GM10266 (cell line): ENCODE measurements around the gene PPP2R2B.

Experiments used
- DNase-seq: peaks from one replicate; pipeline ENCODE4 v3.0.0; 2012; ENCODE audit errors: extremely low spot score
- TF ChIP-seq, protein P1 (sequence below): IDR thresholded peaks from 2 replicates; pipeline ENCODE4 v1.5.1; 2012; ENCODE audit warnings: mild to moderate bottlenecking, low read depth; ENCODE audit not compliant: control insufficient read depth, insufficient read depth; ENCODE audit errors: missing control alignments

Gene PPP2R2B

DNA sequence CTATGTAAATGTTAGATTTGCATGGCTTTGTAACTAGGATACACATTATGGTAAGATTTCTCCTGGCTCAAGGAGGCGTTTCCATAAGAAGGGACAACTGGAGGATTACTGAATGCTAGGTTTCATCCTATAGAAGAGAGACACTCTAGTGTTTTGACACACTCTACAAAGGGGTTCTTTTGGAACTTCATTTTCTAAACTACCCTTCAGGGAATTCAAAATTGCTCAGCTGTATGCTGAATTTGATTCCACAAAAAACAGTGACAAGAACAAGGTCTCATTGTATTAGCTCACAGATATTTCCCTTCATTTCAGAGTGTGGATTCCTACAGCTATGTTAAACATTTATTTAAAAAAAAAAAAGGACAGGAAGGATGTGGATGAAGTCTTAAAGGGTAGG is 151.7 kb downstream of the PPP2R2B start:
- no peak for DNase-seq
- TF ChIP-seq, protein P1, sequence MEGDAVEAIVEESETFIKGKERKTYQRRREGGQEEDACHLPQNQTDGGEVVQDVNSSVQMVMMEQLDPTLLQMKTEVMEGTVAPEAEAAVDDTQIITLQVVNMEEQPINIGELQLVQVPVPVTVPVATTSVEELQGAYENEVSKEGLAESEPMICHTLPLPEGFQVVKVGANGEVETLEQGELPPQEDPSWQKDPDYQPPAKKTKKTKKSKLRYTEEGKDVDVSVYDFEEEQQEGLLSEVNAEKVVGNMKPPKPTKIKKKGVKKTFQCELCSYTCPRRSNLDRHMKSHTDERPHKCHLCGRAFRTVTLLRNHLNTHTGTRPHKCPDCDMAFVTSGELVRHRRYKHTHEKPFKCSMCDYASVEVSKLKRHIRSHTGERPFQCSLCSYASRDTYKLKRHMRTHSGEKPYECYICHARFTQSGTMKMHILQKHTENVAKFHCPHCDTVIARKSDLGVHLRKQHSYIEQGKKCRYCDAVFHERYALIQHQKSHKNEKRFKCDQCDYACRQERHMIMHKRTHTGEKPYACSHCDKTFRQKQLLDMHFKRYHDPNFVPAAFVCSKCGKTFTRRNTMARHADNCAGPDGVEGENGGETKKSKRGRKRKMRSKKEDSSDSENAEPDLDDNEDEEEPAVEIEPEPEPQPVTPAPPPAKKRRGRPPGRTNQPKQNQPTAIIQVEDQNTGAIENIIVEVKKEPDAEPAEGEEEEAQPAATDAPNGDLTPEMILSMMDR, result no peak

DNA sequence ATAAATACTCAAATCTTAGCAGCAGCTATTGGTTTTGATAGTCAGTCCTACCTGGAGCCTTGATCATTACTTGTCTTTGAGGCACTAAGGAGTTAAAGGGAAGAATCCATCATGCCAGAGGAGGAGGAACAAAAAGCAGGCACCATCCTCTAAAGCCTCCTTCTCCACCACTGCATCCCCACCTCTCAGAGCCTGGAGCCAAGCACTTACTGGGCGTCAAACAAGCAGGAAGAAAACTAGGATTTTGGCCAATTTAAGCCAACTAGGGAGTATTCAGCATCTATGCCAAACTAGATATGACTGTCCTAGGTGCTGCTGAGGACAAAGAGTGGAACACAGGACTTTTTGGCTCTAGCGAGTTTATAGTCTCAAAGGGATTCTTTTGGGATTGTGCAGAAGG is 152.5 kb downstream of the PPP2R2B start:
- DNase-seq, result no peak

DNA sequence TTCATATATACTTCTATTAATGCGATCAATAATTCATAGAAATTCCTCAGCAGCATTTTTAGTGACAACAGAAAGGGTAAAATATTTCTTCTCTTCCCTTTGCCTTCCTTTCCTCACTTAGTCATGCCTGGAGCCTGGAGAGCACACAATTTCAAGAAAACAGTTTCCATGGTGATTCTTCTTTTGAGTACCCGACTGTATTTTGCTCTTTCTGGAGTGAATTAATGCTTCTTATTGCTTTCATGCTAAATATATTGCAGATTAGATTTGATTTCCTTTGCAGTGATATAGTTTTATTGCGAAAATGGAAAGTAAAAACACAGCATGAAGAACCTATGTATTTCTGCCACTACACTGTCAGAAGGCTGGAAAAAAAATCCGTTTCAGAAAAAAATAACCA is 153.5 kb downstream of the PPP2R2B start:
- DNase-seq, result no peak
- TF ChIP-seq, protein P1, result no peak

More for the DNA sequence above, 152.5 kb downstream of the PPP2R2B start:
- TF ChIP-seq, protein P1, result no peak

DNA sequence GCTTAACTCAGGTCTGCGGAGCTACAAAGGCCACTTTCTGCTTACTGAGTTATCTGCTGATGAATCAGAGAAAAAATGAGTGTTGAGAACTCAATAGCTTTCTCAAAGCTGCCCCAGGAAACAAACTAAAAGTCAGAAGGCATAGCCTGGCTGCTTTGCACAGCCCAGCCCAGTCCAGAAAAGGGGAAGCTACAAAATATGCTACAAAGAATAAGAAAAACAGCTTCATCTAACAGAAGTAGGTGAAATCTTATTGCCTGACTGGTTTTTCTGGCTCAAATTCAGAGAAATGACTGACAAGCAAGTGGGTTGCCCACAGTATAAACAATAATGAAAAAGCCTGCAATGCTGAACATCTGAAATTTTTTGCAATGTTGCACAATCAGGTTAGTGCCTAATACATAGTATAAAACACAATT is 156.2 kb downstream of the PPP2R2B start:
- no peak for DNase-seq
- TF ChIP-seq, protein P1, result no peak

DNA sequence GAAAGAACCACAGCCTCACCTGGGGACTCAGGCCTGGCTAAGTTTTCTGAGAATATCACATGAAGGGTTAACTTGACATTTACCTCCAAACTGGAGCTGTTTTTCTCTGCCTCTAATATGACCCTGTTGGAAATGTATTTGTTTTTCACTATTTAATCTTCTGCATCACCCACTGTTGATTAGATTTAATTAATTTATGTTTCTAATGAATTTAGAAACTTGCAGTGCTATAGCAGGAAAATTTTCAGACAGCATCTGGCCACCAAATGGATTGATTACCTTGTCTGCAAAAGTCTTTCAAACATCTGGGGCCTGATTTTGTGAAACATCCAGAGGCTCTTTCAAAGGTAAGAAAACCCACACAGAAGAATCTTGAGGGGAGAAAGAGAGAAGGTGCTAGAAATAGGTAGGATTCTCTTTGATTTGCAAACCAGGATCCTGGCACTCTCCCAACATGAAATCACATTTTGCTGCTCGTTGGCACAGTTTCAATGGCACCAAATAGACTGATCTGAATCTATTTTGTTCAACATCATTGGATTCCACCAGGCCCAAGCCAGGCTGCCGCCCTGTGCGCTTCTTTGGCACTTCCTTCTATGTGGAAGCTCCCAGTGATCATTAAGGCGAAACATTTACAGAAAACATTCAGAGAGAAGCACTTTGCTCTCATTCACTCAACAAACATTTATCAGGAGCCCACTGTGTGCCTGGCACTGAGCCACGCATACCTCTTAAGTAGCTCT is 157.3 kb downstream of the PPP2R2B start:
- DNase-seq, result no peak
- TF ChIP-seq, protein P1, result no peak

DNA sequence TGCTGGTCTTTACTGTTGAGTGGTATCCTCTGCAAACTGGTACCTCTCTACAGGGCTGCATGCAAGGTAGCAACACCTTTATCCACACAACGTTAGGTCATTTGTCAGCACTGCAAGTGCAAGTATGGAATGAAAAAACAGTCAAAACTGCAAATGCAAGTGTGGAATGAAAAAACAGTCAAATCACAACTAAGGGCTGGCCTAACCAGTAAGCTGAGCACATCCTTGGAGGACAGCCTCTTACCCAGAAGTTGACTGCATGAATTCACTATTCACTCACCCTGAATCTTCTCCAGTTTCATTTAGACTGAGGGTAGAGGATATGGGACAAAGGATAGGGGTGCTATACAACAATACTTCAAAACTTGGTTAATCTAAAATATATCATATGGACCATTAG is 158.4 kb downstream of the PPP2R2B start:
- DNase-seq, result no peak
- TF ChIP-seq, protein P1, result no peak

DNA sequence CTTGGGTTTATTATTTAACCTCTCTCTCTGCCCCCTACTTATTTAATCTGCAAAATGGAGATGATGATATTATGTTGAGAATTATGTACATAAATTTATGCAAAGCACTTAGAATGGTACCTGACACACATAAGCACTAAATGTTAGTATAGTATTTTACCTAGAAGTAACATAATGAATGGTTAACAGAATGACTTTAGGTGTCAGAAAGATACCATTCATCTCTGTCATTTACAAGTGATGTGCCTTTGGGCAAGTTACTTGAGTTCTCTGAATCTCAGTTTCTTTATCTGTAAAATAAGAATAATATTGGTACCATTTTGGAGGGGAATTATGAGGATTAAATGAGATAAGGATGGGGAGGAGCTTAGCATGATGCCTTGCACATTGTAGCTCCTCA is 159.4 kb downstream of the PPP2R2B start:
- no peak for DNase-seq
- TF ChIP-seq, protein P1, result no peak
